Esophagus squamous epithelium (tissue), 4 donors: ENCODE results near the gene PPA2.

Source experiments
- POLR2A ChIP-seq, 4 donors: fragments of 450-650 bp; IDR thresholded peaks; one replicate each; pipeline ENCODE4 v1.6.1; 2017; ENCODE audit warnings: antibody characterized with exemption in 4 of 4, mild to moderate bottlenecking in 4 of 4, moderate library complexity in 3 of 4
- TF ChIP-seq, protein P1 (sequence below), 6 experiments: fragments of 450-650 bp in 4 of 6; fragments of 200-600 bp in 2 of 6; sonication (generic) in 2 of 6; IDR thresholded peaks; one replicate each; pipeline ENCODE4 v1.5.1; 2016 to 2019; ENCODE audit warnings: antibody characterized with exemption in 6 of 6, mild to moderate bottlenecking in 4 of 6, moderate library complexity in 4 of 6

DNA sequence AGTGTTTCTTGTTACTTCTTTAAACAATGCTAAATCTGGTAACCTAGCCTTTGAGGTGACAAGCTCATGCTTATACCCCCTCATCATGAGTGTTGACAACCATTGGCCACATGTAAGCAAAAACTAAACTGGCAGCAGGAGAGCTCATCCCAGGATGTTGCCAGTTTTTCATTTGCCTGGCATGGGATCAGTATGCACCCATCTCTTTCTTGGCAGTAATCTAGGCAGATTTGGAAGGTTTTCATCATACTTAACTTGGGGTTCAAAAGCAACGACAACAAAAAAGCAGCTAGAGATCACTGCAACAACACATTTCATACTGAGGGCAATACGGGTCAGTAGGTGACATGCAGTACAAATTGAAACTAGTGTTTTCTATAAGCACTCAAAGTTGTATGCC is 122.0 kb downstream of the PPA2 start:
- no peak for TF ChIP-seq POLR2A (IDR thresholded peaks at IDR 0.05)
- TF ChIP-seq, protein P1, sequence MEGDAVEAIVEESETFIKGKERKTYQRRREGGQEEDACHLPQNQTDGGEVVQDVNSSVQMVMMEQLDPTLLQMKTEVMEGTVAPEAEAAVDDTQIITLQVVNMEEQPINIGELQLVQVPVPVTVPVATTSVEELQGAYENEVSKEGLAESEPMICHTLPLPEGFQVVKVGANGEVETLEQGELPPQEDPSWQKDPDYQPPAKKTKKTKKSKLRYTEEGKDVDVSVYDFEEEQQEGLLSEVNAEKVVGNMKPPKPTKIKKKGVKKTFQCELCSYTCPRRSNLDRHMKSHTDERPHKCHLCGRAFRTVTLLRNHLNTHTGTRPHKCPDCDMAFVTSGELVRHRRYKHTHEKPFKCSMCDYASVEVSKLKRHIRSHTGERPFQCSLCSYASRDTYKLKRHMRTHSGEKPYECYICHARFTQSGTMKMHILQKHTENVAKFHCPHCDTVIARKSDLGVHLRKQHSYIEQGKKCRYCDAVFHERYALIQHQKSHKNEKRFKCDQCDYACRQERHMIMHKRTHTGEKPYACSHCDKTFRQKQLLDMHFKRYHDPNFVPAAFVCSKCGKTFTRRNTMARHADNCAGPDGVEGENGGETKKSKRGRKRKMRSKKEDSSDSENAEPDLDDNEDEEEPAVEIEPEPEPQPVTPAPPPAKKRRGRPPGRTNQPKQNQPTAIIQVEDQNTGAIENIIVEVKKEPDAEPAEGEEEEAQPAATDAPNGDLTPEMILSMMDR (IDR thresholded peaks at IDR 0.05): no peak
